Measurements from ENCODE around the gene INPP5E.

INPP5E gene

DNA sequence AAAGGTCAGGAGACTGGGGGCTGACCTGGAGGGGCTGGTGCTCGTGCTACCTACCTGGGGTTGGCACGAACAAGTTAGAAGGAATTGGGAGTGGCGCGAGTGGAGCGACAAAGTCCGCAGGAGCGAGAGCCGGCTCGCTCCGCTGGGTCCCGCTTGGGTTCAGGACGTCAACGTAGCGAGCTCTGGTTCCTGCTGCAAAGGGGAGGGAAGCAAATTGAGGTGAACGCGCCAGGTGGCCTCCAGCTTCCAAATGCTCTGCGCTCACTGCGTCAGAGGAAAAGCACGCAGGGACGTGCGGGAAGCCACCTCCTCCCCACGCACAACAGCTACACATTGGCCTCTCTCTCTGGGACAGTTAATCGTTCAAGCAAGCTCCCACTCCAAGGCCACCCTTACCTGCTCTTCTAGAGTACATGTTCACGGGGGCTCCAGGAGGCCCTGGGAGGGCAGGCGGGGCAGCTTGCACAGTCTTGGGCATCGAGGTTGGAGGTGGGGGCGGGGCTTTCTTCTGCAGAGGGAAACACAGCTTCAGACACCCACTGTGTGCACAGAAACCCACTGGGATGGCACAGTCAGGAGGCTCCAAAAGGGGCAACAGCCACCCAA lies 7.6 kb upstream of the INPP5E start:
- DNase-seq (ENCODE audit: low read depth in 2 of 2), result no peak

DNA sequence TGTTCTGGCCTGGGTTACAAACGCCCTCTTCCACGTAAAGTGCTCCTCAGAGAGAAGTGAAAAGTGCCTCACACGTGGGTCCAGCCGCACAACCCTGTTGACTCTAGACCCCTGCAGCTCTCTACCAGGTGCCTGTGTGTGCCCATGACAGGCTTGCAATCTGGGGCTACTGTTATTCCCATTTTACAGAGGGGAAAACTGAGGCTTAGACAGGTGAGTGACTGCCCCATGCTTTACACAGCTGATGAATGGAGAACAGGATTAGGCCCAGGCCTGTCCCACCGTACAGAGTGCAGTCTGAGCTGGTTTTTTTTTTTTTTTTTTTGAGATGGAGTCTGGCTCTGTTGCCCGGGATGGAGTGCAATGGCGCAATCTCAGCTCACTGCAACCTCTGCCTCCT lies 6.2 kb upstream of the INPP5E start:
- no peak for DNase-seq (ENCODE audit: low read depth in 2 of 2)

DNA sequence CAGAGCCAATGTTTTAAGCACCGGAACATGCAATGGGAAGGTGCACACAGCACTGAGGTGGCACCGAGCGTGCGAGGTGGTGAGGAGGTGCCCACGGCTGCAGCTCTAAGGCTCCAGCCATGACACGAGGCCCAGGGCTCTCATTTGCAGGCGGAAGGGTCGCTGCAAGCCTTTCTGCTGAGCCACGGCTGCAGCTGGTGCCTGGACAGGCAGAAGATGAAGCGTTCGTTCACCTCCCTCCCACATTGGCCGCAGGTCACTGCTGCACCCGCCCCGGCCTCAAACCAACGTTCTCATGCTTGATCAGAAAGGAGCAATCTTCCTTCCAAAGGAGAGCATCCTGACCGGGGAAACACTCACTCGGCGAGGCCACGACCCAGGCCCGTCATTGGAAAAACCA lies 4.5 kb upstream of the INPP5E start:
- no peak for DNase-seq (ENCODE audit: low read depth in 2 of 2)

DNA sequence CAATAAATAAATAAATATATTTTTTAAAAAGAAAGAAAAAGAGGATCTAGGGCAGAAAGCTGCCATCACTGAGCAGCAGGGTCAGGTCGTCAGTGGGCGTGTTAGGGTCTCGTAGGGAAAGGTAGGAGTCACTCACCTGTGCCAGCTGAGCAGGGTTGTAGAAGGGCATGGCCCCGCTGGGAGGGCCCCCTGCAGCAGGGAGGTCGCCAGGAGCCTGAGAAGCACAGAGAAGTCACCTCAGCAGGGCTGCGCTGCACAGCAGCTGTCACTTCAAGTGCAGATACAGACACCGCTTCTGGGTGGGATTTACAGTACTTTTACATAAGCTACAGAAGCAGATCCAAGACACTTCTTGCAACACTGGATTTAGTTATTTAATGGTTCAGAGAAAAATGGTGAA lies 4.0 kb upstream of the INPP5E start:
- no peak for DNase-seq (ENCODE audit: low read depth in 2 of 2)

DNA sequence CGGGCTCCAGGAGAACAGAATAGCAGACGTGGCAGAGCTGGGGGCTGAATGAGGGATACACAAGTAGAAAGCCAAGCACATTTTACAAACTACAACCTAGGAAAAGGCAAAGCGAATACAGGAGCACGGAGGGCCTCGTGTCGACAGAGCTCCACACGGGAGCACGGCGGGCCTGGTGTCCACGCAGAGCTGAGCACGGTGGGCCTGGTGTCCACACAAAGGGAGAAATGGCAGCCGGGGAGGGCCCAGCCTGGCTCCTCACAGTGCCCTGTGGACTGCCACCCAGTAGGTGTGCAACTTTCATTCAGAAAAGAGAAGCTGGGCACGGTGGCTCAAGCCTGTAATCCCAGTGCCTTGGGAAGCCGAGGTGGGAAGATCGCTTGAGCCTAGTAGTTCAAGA lies 3.4 kb upstream of the INPP5E start:
- DNase-seq (ENCODE audit: low read depth in 2 of 2), result no peak

DNA sequence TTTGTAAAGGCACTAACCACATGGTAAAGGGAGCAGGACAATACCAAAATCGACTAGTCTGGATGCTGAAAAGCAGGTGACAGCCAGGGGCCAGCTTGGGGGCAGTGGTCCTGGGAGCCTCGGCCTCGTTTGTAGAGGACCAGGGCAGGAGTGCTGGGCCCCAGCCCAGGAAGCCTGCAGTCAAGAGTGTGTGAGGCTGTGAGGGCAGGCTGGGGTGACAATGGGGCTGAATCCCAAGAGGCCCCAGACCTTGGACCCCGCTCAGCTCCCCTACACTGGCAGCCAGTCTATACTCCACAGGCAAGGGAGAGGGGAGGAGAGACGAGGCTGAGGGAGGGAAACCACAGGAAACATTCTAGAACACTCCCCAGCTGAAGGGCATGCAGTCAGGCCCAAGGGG lies 2.6 kb upstream of the INPP5E start:
- no peak for DNase-seq (ENCODE audit: low read depth in 2 of 2)

DNA sequence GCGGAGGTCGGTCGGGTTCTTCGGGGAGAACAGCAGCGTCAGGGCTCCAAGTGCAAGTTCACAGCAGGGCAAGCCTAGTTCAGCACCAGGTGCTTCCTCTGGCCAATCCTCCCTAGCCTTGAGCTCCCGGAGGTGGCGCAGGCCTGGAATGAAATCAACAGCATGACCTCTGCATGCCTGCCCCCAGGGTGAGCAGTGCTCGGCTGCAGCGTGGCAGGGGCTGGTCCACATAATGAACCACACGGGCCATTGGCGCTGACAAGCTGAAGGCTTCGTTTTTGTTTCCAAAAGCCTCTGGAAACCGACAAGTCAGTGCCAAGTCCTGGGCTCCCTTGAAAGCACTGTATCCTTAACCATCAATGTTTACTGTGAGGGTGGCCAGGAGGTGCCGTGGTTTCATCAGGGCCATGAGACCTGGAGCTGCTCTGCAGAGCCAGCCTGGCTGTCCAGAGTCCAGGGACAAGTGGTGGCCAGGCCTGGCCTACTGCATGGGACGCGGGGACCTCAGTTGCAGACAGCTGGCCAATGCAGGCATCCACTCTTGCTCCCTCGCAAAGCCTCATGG lies 2.1 kb upstream of the INPP5E start:
- no peak for DNase-seq (ENCODE audit: low read depth in 2 of 2)

DNA sequence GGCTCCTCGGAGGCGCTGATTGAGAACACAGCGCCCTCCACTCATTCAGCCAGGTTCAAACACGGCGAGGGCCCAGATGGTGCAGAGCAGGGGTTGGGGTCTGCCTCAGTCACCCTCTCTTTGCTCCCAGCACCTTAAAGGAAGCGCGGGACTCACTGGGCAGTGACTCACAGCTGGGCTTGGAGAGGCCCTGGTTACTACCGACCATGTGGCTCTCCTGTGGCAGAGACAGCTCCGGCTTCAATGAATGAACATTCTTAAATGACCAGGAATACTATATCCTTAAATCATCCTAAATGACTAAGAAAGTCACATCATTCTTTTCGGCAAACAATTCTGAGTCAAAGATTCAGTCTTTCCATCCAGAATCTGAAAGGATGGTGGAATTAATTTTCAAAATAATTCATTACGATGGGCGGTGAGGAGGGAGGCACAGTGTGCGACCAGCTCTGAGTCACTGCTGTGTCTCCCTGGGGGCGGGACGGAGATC lies 1.6 kb upstream of the INPP5E start:
- DNase-seq (ENCODE audit: low read depth in 2 of 2), result no peak

DNA sequence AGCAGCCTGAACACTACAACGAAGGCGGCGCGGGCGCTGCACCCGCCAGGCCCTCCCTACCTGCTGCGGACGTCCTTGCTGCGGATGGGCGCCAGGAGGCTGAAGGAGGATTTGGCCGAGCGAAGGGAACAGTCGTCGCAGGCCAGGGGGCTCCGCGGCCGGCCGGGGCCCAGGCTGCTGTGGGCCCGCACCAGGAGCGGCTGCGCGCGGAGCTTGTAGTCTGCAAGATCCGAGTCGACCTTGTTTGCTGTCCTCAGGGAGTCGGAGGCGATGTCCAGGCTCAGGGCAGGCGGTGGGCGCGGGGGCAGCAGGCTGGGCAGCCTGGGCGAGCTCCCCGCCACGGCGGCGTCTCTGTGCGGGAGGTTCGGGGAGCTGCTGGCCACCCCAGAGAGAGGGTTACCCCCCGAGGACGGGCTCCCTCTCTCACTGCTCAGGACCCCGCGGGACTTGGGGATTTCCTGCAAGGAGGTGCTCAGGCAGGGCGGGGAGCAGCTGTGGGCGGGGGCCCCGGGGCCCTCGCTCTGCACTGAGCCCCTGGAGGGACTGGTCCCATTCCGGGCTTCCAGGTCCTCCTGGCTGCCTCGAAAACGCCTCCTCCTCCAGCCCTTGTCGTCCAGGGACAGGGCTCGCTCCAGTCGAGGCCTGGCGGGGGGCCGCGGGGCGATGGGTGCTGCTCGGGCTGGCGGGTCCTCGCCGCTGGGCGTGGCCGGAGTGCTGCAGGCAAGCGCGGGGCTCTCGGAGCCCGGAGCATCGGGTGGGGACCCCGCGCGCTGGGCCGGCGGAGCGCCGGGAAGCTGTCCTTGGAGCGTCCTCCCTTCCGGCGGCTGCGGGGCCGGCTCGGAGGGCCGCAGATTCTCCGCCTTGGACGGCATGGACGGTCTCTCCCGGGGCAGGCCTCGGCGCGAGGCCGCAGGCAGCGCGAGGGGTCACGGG lies 831 bp downstream of the INPP5E start:
- peak; percentile 3 to 29 for DNase-seq (ENCODE audit: low read depth in 2 of 2)

DNA sequence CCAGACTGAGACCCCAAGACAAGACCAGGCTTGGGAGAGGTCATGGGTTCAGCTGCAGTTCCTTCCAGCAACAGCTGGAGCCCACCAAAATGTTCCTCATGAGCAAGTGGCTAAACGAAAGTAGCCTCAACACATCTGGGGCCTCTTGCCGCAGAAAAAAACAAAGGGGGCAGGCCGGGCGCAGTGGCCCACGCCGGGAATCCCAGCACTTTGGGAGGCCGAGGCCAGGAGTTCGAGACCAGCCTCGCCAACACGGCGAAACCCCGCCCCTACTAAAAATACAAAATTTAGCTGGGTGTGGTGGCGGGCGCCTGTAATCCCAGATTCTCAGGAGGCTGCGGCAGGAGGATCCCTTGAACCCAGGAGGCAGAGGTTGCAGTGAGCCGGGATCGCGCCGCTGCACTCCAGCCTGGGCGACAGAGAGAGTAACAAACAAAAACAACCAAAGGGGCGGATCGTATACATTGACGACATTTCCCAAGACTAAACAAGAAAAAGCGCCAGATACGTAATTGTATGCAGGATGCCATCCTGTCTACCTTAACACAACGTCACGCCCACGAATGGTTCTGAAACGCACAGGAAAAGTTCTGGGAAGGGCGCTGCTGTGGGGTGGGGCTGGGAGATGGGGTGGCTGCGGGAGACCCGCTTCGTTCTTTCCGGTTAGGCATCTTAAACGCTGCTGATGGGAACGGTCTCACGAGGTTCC lies 1.7 kb downstream of the INPP5E start:
- no peak for DNase-seq (ENCODE audit: low read depth in 2 of 2)

DNA sequence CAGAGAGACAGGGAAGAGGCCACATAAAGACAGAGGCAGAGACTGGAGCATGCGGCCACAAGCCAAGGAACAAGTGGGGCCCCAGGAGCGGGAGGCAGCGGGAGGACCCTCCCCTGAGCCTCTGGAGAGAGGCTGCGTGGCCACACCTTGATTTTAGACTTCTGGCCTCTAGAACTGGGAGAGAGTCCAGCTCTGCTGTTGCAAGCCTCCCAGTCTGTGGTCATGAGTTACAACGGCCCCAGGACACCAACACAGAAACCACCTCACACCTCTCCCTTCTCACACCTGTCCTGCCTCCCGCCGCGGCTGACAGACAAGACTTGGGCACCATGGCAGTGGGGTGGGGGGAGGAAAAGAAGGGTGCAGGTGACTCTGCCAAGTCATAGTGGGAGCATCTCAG lies 2.2 kb downstream of the INPP5E start:
- DNase-seq (ENCODE audit: low read depth in 2 of 2), result no peak

DNA sequence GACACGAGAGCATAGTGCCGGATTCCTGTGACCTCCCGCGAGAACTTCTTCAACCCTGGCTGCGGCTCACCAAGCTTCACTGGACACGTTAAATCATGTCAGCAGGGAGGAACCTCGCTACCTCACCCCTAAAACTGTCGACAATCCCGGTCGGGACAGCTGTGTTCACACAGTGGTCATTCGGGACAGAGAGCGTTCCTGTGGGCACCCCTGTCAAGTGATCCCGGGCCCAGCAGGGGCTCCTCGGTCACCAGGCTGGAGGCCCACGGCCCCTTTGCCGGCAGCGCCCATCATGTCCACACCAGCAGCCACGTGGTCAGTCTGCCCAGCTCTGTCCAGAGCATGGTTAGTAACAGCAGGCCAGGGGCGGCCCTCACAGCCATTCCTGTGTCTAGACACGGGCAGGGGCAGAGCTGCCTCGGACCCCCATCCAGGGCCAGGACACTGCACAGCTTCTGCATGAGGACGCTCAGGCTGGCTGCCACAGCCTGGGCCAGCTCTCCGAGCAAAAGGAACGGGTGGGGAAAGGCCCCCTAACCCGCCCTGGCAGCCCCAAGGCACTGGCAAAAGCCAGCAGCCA lies 3.5 kb downstream of the INPP5E start:
- DNase-seq (ENCODE audit: low read depth in 2 of 2), result no peak

DNA sequence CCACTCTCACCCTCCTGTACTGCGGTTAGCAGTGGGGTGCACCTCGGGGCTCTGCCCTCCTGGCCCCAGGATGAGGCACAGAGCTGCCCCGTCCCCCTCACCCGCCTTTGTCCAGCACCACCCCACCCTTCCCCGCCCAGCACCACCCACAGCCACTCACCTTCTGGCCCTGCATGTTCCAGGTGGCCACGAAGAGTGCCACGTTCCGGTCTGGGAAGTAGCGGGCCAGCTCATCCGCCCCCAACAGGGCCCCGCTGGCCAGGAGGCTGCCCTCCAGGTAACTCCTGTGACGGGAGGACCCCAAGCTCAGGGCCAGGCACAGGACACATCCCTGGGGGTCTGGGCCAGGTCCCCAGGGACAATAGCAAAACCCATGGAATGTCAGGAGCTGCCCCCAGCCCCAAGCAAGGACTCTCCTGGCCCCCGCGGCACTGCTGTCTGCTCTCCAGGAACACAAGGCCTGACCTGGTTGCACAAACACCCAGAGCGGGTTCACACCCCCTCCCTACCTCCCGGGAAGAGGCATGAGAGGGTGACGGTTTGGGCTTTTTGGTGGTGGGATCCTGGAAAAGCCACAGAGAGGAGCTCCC lies 5.0 kb downstream of the INPP5E start:
- DNase-seq (ENCODE audit: low read depth in 2 of 2), result no peak

DNA sequence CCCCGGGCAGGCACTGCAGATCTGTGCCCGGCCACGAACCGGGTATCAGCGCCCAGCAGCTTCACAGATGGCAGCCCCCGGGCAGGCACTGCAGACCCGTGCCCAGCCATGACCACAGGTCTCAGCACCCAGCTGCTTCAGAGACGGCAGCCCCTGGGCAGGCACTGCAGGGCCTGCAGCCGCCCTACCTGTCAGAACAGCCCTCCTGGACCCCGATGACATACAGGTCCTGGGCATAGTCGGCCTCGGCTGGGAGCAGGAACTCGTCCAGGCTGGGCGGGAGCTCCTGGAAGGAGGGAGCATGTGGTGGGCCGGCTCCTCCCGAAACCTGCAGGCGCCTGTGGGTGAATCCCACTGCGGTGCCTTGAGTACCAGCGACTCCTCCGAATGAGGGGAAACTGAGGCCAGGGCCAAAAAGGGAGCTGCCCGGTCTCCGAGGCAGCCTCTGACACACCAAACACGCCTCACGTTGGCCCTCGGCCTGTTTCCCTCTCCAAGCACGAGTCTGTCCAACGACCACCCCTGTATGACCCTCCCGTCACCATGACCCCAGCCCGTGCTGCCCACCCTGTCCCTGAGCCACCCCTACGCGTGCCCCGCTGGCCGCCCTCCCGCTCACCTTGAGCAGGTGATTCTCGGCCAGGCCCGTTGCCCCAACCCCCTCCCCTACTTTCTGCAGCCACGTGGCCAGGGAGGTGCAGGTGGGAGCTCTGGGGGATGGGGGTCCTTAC lies 5.6 kb downstream of the INPP5E start:
- no peak for DNase-seq (ENCODE audit: low read depth in 2 of 2)

DNA sequence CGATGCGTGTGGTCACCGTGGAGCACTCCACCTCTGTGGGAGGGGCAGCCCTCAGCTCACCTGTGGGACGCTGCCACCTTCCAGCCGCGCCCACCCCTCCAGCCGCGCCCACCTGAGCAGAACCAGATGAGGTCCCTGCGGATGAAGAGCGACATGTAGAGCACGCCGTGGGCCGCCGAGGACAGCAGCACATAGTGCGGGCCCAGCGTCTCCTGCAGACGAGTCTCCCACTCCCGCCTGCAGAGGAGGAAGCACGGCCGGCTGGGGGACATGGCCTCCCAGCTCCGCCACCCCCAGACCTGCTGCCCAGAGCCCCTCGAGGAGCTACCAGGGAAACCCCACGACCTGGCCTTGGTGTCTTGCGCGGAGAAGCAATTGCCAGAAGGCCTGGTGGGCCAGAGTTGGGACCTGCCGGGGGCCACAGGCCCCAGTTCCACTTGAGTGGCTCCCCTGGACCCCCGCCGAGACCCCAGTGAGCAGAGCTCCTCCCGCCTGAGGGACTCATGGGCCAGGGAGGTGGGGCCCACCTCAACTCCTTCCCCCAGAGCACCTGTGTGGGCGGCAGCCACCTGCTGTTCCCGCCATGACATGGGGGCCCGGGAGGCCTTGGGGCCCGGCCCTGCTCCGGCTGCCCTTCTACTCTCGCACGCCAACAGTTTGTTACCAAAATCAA lies 6.5 kb downstream of the INPP5E start:
- no peak for DNase-seq (ENCODE audit: low read depth in 2 of 2)

DNA sequence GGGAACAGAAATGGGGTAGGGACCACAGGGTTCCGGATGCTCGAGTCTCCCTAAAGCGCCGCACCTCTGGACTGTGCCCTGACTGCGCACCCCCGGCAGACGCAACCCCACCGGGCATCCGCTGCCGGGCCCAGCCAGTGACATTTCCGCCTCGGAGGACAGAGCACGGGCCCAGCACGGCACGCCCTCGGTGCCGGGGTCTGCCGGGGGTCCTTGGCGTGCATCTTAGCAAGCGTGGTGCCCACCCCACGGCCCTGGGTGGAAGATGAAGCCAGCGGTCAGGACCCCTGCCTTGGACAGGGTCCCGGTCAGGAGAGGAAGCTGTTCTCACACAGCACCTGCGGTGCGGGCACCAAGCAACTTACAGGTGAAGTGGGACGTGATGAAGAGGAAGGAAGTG lies 7.1 kb downstream of the INPP5E start:
- DNase-seq (ENCODE audit: low read depth in 2 of 2), result no peak

DNA sequence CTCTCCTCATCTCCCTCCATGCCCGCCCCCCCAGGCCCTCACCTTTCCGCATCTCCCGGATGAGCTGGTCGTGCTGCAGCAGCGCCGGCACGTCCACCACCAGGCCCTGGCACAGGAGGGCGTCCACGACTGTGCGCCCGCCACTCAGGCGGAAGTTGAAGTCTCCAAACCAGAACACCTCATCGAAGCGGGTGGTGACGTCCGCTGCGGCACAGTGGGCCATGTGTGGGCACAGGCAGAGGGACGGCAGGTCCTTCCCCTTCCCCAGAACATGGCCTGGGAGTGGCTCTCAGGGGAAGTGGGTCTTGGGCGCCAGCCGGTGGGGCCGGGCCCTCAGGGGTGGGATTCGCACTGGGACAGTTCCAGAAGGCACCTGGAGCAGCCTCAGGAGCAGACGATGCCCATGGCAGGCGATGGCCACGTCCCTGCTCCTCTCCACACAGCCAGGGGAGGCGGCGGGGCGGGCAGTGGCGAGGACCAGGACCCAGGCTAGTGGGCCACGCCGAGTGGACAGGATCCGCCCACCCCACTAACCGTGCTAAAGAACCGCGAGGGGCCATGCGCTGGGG lies 7.8 kb downstream of the INPP5E start:
- DNase-seq (ENCODE audit: low read depth in 2 of 2), result no peak

DNA sequence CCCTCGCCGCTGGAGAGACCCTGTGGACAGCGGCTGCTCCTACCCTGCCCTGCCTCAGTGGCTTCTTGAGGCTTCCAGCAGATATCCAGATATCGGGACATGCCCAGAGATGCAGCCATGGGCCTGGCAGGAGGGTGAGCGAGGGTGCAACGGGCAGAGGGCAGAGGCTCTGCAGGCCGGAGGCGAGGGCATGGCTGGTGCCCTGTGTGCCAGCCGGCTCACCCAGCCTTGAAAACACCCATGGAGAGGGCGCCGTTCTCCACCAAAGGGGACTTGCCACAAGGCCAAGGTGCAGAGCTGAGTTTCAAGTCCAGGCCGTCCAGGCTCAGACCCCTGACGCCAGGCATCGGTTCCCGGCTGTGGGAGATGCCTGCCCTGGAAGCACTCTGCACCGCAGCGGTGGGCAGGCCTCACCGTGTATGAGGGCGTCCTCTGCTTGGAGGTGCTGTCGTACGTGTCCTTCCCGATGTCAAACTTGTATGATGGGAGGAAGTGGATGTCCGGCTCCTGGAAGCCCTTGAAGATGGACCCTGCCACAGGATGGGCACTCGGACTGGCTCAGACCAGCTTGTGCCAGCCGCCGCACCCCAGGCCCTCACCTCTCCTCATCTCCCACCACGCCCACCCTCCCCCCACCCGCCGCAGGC lies 8.9 kb downstream of the INPP5E start:
- no peak for DNase-seq (ENCODE audit: low read depth in 2 of 2)

DNA sequence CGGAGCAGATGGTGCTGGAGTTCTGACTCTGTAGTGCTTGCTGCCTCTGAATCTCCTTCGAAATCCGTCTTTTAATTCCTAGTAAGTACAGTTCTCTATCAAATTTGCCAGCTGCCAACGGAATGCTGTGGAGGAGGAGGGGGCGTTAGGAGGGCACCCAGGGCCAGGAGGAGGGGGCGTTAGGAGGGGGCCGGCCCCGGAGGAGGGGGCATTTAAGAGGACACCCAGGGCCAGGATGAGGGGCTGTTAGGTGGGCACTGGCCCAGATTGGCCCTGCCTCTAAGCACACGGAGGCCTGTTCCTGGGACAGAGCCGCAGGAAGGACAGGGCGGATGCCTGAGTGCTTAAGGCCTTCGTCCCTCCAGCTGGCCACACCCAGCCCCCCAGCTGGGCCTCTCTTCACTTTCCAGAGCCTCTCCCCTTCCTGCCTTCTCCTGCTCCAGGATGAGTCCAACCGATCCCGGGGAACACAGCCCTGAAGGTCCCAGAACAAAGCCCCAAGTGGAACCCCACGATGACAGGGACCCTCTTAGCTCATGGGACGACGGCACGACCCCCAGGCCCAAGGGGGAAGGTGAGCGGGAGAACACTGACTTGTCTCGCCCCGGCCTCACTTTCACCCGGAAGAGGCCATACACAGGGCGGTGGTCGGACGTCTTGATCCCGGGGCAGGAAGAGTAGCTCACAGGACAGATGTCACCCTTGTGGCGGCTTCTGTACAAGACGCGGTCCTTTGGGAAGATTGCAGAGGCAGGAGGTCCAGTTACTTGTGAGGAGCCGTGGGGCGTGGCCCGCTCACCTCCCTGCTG lies 9.8 kb downstream of the INPP5E start:
- no peak for DNase-seq (ENCODE audit: low read depth in 2 of 2)
